HepG2 (cell line): ENCODE measurements around the gene CACNA2D3. TPM values are rescaled to one million over a fixed set of nuclear protein-coding genes. Genes with fewer than 3 reads are reported as not detected.

Experiments
- ATAD3A ChIP-seq: sonication (generic); formaldehyde crosslinking; IDR thresholded peaks from 2 replicates; pipeline ENCODE4 v1.4.0; 2020; ENCODE audit warnings: missing genetic modification reagents
- CC2D1A ChIP-seq: sonication (generic); formaldehyde crosslinking; IDR thresholded peaks from 2 replicates; pipeline ENCODE4 v1.8.1; 2023; ENCODE audit warnings: mild to moderate bottlenecking, missing genetic modification reagents
- NFE2L1 ChIP-seq: sonication (generic); formaldehyde crosslinking; IDR thresholded peaks from 2 replicates; pipeline ENCODE4 v1.4.0; 2020; ENCODE audit warnings: missing genetic modification reagents, mild to moderate bottlenecking, borderline replicate concordance
- NKX3-1 ChIP-seq: sonication (generic); formaldehyde crosslinking; IDR thresholded peaks from 2 replicates; pipeline ENCODE4 v1.5.0; 2020; ENCODE audit warnings: missing genetic modification reagents
- SOX13 ChIP-seq, 3 experiments: fragments of 450-650 bp in 1 of 3; sonication (generic) in 1 of 3; formaldehyde crosslinking in 1 of 3; IDR thresholded peaks in 2 of 3; conservative IDR thresholded peaks in 1 of 3; 2 replicates each; pipeline versions ENCODE4 v1.5.0 to v1.6.1; 2016 to 2020; ENCODE audit warnings: antibody characterized with exemption in 1 of 3, mild to moderate bottlenecking in 1 of 3, missing compliant biosample characterization in 1 of 3, missing genetic modification reagents in 1 of 3, moderate library complexity in 1 of 3
- ZIK1 ChIP-seq: sonication (generic); formaldehyde crosslinking; IDR thresholded peaks from 2 replicates; pipeline ENCODE4 v1.5.0; 2020; ENCODE audit warnings: mild to moderate bottlenecking, low read depth, missing genetic modification reagents, borderline replicate concordance
- ZKSCAN5 ChIP-seq: sonication (generic); formaldehyde crosslinking; IDR thresholded peaks from 2 replicates; pipeline ENCODE4 v1.5.1; 2020; ENCODE audit warnings: mild to moderate bottlenecking, missing genetic modification reagents
- ZNF235 ChIP-seq: sonication (generic); formaldehyde crosslinking; IDR thresholded peaks from 2 replicates; pipeline ENCODE4 v1.8.1; 2023; ENCODE audit warnings: mild to moderate bottlenecking, missing genetic modification reagents, borderline replicate concordance
- ZNF407 ChIP-seq: sonication (generic); formaldehyde crosslinking; IDR thresholded peaks from one replicate; pipeline ENCODE4 v1.5.1; 2020; ENCODE audit warnings: mild to moderate bottlenecking, missing genetic modification reagents; ENCODE audit errors: not compliant biosample characterization
- ZNF468 ChIP-seq: sonication (generic); formaldehyde crosslinking; IDR thresholded peaks from 2 replicates; pipeline ENCODE4 v1.8.0; 2022; ENCODE audit warnings: mild to moderate bottlenecking, moderate library complexity, missing genetic modification reagents
- ZNF496 ChIP-seq: sonication (generic); formaldehyde crosslinking; IDR thresholded peaks from 2 replicates; pipeline ENCODE4 v1.8.1; 2023; ENCODE audit warnings: mild to moderate bottlenecking, moderate library complexity, missing genetic modification reagents; ENCODE audit not compliant: insufficient replicate concordance
- ZNF672 ChIP-seq: sonication (generic); formaldehyde crosslinking; IDR thresholded peaks from 2 replicates; pipeline ENCODE4 v1.8.1; 2022; ENCODE audit warnings: missing genetic modification reagents
- ZNF788 ChIP-seq: sonication (generic); formaldehyde crosslinking; IDR thresholded peaks from 2 replicates; pipeline ENCODE4 v1.5.0; 2020; ENCODE audit warnings: mild to moderate bottlenecking, missing genetic modification reagents, borderline replicate concordance
- polyA plus RNA-seq, 8 experiments: library from polyadenylated mRNA; depleted of rRNA in 3 of 8; stranded (reverse) in 7 of 8; unstranded in 1 of 8; fragments of >200 nt; fragmentation: Illumina TruSeq in 4 of 8; extraction: Trizol in 4 of 8; gene quantifications; 2 replicates each; pipeline versions ENCODE4 v1.2.1 to v1.2.3, GENCODE V29; 2011 to 2016; ENCODE audit warnings: low read depth in 4 of 8, missing spikeins in 1 of 8, mixed read lengths in 1 of 8; ENCODE audit not compliant: insufficient read depth in 1 of 8
- total RNA-seq, 5 experiments: library from RNA; depleted of rRNA; stranded (reverse); fragments of >200 nt; fragmentation: Illumina TruSeq; extraction: Trizol; gene quantifications; 2 replicates each; pipeline ENCODE4 v1.2.3, GENCODE V29; 2016; ENCODE audit warnings: low read depth in 1 of 5

CACNA2D3 gene
- total and polyA plus RNA-seq, 2 of the 13 experiments (the other 11 are each of a cell fraction or from before 2014, with no cell fraction given): not detected

GRCh38 chr3:54987719-54988118, 865.4 kb downstream of the CACNA2D3 start (continued):
- TF ChIP-seq ZNF407 (CRISPR knock-in tag): no peak
- TF ChIP-seq ZKSCAN5: no peak
- no peak for TF ChIP-seq CC2D1A (CRISPR knock-in tag)
- TF ChIP-seq ZNF468 (CRISPR knock-in tag): no peak
- no peak for TF ChIP-seq ZNF235 (CRISPR knock-in tag)
- TF ChIP-seq ZNF672 (CRISPR knock-in tag): no peak
- no peak for TF ChIP-seq SOX13 (IDR thresholded peaks at IDR 0.05)
- no peak for TF ChIP-seq SOX13 (CRISPR knock-in tag; conservative IDR thresholded peaks at IDR 0.05 in 1 of 2, IDR thresholded peaks at IDR 0.05 in 1 of 2)
- TF ChIP-seq ATAD3A (CRISPR knock-in tag): no peak
- TF ChIP-seq ZNF496 (CRISPR knock-in tag): no peak
- TF ChIP-seq NFE2L1 (CRISPR knock-in tag): no peak
- no peak for TF ChIP-seq NKX3-1 (CRISPR knock-in tag)
- TF ChIP-seq ZIK1 (CRISPR knock-in tag): no peak
- TF ChIP-seq ZNF788 (CRISPR knock-in tag): no peak
